GM23338 (cell line): ENCODE results near the gene BMPR2. TPM values are rescaled to one million over a fixed set of nuclear protein-coding genes. Genes with fewer than 3 reads are reported as not detected.

Experiments used
- polyA plus RNA-seq: library from polyadenylated mRNA; unstranded; fragments of >200 nt; fragmentation: Nextera tagmentation; extraction: Ambion mirVana; gene quantifications from 2 replicates; pipeline ENCODE4 v1.2.1, GENCODE V29; 2016
- small RNA-seq: library from RNA; depleted of rRNA; stranded (forward); fragments of <200 nt; gene quantifications from one replicate; pipeline ENCODE3, GENCODE V24; 2014; ENCODE audit warnings: low replicate concordance
- total RNA-seq: library from RNA; depleted of rRNA; stranded (reverse); fragments of >200 nt; shearing (Covaris generic); gene quantifications from 2 replicates; pipeline ENCODE4 v1.2.3, GENCODE V29; 2014; rRNA removed

The BMPR2 gene
- total and polyA plus RNA-seq, 2 experiments from 2014 or later = 6.7 to 21.6 TPM

Small RNA genes within 50 kb of the gene (small RNA-seq; reads per million reads assigned to genes)
- not detected for gene MTND4LP17
- not detected for gene RN7SL753P

Other genes starting within 250 kb of the BMPR2 start
- gene SUMO1, start 137.7 kb upstream of the BMPR2 start, total RNA-seq = 217 and 246 TPM in 2 replicates
- 418 and 507 TPM in 2 replicates for gene SUMO1, start 137.7 kb upstream of the BMPR2 start, polyA plus RNA-seq
- gene NOP58, start 110.6 kb upstream of the BMPR2 start, total RNA-seq = 174 and 216 TPM in 2 replicates
- gene NOP58, start 110.6 kb upstream of the BMPR2 start, polyA plus RNA-seq = 178 and 236 TPM in 2 replicates